AG09309 (cell line): ENCODE data around the gene GNE.

ENCODE experiments used
- DNase-seq: peaks from one replicate; pipeline ENCODE4 v3.0.0-alpha.2; 2010; ENCODE audit warnings: low read depth
- H3K4me3 ChIP-seq: 2 replicates; pipeline ENCODE4 v1.5.1; 2011; ENCODE audit warnings: mild to moderate bottlenecking, low read depth, low read length, moderate library complexity; ENCODE audit not compliant: control insufficient read depth
- TF ChIP-seq, protein P1 (sequence below): IDR thresholded peaks from 2 replicates; pipeline ENCODE4 v1.5.1; 2011; ENCODE audit warnings: mild to moderate bottlenecking, low read depth, low read length, inconsistent platforms; ENCODE audit not compliant: insufficient read depth, control insufficient read depth; ENCODE audit errors: missing control alignments

The GNE gene

DNA sequence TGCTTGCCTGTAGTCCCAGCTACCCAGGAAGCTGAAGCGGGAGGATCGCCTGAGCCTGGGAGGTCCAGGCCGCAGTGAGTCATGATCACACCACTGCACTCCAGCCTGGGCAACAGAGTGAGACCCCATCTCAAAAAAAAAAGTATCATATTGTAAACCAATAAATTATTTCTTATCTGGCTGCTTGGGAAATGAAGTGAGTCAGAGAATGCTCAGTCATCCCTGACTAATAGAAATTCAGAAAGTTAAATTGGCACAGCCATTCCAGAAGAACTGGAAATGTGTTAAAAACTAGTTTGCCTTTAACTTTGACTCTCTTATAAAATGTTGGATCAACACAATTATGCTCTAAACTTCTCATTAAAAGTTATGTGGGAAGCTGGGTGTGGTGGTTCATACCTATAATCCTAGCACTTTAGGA is 9.8 kb upstream of the GNE start:
- H3K4me3 ChIP-seq = no peak overlapping the region
- DNase-seq = peak; percentile 32
- TF ChIP-seq, protein P1, sequence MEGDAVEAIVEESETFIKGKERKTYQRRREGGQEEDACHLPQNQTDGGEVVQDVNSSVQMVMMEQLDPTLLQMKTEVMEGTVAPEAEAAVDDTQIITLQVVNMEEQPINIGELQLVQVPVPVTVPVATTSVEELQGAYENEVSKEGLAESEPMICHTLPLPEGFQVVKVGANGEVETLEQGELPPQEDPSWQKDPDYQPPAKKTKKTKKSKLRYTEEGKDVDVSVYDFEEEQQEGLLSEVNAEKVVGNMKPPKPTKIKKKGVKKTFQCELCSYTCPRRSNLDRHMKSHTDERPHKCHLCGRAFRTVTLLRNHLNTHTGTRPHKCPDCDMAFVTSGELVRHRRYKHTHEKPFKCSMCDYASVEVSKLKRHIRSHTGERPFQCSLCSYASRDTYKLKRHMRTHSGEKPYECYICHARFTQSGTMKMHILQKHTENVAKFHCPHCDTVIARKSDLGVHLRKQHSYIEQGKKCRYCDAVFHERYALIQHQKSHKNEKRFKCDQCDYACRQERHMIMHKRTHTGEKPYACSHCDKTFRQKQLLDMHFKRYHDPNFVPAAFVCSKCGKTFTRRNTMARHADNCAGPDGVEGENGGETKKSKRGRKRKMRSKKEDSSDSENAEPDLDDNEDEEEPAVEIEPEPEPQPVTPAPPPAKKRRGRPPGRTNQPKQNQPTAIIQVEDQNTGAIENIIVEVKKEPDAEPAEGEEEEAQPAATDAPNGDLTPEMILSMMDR = no peak

DNA sequence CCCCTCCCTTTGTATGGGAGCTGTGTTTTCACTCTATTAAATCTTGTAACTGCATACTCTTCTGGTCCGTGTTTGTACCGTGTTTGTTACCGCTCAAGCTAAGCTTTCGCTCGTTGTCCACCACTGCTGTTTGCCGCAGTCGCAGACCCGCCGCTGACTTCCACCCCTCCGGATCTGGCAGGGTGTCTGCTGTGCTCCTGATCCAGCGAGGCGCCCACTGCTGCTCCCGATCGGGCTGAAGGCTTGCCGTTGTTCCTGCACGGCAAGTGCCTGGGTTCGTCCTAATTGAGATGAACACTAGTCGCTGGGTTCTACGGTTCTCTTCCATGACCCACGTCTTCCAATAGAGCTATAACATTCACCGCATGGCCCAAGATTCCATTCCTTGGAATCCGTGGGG is 6.6 kb upstream of the GNE start:
- no peak for DNase-seq
- TF ChIP-seq, protein P1 = no peak
- H3K4me3 ChIP-seq = no peak overlapping the region

DNA sequence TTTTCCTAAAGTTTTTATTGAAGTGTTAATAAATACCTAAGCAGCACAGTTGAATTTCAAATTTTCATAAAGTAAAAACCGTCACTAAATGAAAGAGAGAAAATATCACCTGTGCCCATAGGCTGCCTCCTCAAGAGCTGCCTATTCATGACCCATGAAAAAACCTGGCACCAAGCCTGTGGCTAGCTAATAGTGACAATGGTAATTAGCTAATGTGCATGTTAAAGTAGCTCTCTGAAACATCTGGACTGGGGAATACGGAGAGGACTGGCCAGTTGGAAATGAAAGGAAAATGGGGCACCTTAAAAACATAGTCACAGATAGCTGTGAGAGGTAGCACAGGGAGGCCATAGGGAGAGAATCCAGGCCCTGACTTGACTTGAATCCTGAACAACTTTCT is 5.4 kb upstream of the GNE start:
- TF ChIP-seq, protein P1 = no peak
- H3K4me3 ChIP-seq = no peak overlapping the region
- no peak for DNase-seq

DNA sequence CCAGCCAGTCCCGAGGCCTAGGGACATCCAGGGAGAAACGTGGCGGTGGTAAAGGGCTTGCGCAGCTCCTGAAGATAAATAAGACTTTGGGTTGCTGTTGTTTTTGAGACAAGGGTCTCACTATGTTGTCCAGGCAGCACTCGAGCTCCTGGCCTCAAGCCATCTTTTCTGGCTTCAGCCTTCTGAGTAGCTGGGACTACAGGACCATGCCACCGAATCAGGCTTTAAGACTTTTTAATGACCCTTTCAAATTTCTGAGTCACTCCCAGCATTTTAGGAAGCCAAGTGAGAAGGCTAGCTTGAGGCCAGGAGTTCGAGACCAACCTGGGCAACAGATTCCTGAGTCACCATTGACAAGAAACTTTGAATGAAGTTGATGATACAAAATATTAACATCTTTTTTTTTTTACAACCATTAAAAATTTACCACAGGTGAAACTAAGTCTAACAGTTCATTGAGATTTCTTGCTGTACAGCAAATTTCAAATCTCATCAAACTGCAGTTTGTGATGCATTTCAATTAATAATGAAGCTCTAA is 817 bp upstream of the GNE start:
- H3K4me3 ChIP-seq = peak overlapping the region; percentile 98
- TF ChIP-seq, protein P1 = no peak
- DNase-seq = no peak

DNA sequence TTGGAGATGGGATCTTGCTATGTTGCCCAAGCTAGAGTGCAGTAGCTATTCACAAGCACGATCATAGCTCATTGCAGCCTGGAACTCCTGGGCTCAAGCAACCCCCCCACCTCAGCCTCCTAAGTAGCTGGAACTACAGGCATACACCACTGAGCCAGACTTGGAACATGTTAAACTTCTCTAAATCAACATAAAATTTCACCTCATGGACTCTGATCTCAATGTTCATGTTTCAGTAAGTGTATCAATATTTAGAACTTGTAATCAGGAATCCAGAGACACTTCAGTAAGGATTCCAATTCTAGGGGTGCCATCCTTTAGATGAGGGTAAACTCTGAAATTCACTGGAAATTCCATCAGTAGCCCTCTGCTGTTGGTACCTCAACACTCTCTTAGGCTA is 6.8 kb downstream of the GNE start:
- TF ChIP-seq, protein P1 = no peak
- DNase-seq = no peak
- no peak overlapping the region for H3K4me3 ChIP-seq

DNA sequence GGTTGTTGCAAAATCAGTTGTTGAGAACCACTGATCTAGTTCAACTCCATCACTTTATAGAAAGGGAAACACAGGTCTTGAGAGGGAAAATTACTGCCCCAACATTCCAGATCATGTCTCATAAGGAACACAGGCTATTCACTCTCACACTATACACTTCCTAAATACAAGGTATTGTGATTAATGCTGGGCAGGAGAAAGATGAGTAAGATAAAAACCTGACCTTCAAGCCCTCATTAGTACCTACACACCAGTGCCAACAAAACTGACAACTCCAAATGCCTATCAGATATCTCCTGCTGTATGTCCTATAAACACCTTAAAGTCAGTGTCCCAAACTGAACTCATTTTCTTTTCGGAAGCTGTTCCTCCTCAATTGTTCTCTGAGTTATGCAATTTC is 8.2 kb downstream of the GNE start:
- DNase-seq = no peak
- no peak overlapping the region for H3K4me3 ChIP-seq
- TF ChIP-seq, protein P1 = no peak

DNA sequence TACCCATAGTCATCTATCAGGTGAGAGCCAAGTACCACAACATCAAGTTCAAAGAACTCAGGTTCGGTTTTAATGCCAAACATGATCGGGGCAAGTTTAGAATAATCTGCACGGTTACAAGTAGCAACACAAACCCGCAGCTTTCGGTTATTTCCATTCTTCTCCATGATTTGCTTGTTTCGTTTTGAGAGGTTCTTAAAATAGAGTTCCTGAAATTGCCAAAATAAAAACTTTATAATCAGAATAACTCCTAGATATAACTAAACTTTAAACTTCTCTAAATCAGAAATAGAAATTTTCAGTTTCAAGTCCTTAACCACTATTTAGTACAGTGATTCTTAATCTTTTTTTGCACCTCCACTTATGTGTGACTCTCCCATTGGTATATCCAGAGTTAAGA is 9.1 kb downstream of the GNE start:
- no peak for DNase-seq
- H3K4me3 ChIP-seq = no peak overlapping the region
- TF ChIP-seq, protein P1 = no peak
